DMS79 (cell line): ENCODE results near the gene RASSF8.

Experiments used
- DNase-seq: peaks from one replicate; lab custom pipeline; 2025; lab: John Stamatoyannopoulos, UW

Gene RASSF8

DNA sequence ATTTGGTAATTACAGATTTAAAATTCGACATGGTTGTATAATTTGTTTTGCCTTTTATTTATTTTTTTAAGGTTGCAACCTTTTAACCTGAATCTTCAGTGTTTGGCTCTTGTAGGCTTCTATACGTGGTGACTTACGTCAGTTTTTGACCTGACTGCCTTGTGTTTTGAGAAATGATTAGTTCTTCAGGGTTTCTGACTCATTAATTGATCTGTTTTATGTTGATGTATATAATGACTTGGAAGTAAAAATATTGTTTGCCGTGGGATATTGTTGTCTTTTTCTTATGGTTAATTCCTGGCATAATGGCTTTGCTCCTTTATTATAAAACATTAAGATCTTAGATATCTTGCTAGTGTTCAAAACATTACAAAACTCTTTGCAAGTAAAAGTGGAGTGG lies 2.5 kb downstream of the RASSF8 start:
- no peak for DNase-seq

GRCh38 chr12:25962932-25963525 lies 4.5 kb downstream of the RASSF8 start:
- no peak for DNase-seq

DNA sequence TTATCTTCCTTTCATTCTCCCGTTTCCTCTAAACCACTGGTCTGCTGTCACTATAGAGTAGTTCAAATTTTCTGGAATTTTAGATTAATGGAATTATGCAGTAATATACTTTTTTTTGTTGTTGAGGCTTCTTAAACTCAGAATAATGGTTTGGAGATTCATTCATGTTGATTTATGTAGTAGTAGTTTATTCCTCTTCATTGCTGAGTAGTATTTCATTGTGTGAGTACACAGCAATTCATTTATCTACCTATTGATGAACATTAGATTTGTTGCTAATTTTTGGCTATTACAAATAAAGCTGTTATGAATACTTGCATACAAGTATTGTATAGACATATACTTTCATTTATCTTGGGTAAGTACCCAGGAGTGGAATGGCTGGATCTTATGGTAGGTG lies 7.2 kb downstream of the RASSF8 start:
- DNase-seq, result no peak

DNA sequence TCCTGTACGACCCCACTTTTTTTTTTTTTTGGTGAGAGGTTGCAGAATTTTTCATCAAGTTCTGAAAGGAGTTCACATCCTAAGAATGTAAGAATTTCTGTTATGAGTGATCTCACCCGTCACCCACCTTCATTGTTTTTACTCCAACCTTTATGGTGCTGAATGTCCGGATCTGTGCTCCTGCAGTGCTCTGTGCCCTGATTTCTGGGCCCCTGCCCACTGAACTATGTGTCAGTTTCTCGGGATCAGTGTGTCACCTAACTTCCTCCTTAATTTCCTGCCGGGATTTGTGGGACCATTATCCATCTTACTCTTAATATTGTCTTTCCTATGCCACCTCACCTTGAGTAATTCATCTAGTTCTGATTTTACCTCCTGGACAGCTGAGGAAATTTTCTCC lies 11.6 kb downstream of the RASSF8 start:
- DNase-seq, result no peak

GRCh38 chr12:25970916-25971653 lies 12.6 kb downstream of the RASSF8 start:
- no peak for DNase-seq

- no peak for DNase-seq
Measured at GRCh38 chr12:25971654-25972041, 13.2 kb downstream of the RASSF8 start.

DNA sequence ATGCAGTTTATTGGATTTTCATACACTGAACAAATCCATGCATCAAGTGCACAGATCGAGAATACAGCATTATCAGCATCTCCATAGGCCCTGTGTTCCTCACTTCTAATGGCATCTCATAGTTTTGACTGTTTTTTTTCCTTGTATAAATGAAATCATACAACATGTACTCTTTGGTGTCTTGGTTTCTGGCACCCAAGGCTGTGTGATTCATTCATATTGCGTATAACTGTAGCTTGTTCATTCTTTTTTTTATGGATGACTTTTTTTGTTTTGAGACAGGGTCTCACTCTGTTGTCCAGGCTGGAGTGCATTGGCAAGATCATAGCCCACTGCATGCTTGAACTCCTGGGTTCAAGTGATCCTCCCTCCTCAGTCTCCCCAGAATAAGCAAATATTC lies 14.3 kb downstream of the RASSF8 start:
- no peak for DNase-seq

DNA sequence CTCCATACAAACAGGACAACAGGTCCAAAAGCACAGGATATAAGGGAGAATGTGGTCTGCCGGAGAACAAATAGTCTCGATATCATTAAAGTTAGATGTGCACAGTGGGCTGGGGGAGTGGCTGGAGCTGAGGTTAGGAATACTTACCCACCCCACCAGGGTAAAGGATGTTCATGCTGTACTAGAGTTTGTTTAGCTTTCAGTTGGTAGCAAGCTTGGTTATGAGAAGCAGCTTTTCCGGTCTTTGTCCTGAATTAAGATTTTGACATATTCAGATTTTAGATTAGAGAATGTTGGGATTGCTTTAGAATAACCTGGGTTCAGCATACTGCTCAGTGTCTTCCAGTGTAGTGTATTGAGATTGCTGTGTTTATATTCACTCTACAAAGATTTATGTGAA lies 16.7 kb downstream of the RASSF8 start:
- DNase-seq, result no peak

DNA sequence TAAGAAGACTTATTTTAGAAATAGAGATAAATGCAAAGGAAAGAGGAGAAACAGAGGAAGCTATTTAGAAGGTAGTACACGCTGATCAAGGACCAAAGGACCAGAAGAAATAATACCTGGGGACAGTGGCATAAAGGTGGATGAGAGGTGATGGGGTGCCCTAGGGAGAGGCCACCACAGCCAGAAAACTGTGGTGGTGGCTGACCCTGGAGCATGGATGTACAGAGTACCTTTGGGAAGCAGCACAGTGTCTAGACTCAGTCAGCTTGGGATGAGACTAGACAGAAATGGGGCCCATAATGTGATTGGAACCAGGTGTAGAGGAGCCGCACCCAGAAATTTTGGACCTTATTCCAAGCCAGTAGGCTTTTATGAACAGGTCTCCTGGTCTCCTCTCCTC lies 17.2 kb downstream of the RASSF8 start:
- no peak for DNase-seq

DNA sequence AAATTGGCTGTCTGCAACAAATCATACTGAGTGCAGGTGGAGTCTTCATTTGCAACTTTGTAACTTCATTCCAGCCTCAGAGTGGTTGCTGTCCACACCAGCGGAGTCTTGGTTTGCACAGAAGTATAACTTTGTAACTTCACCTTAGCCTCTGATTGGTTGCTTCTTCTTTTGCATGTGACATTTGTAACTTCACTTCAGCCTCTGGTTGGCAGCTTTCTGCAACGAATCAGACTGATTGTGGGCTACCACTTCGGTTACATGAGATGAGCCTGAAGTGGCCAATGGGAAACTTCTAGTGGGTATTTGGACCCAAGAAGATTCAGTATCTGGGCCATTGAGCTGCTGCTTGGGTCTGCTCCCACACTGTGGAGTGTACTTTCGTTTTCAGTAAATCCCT lies 17.8 kb downstream of the RASSF8 start:
- DNase-seq, result no peak

GRCh38 chr12:25977047-25977446 lies 18.6 kb downstream of the RASSF8 start:
- DNase-seq, result no peak

DNA sequence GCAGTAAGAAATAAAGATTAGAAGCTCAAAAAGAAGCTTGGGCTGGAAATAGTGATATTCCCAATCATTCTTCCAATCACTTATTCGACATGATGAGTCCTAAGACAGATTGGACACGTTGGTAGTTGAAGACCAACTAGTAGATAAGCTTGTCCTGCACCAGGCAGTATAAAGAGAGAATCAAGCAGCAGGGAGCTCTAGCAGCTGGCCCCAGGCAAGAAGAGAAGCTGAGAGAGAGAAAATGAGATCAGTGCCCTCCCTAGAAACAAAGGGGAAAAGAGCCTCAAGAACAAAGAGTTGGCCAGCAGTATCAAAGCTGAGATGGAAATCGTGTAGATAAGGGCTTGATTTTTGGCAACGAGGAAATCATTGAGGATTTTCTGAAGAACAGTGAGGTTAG lies 20.6 kb downstream of the RASSF8 start:
- no peak for DNase-seq

GRCh38 chr12:25979563-25979962 lies 21.1 kb downstream of the RASSF8 start:
- no peak for DNase-seq

GRCh38 chr12:25980035-25980434 lies 21.6 kb downstream of the RASSF8 start:
- DNase-seq, result no peak

DNA sequence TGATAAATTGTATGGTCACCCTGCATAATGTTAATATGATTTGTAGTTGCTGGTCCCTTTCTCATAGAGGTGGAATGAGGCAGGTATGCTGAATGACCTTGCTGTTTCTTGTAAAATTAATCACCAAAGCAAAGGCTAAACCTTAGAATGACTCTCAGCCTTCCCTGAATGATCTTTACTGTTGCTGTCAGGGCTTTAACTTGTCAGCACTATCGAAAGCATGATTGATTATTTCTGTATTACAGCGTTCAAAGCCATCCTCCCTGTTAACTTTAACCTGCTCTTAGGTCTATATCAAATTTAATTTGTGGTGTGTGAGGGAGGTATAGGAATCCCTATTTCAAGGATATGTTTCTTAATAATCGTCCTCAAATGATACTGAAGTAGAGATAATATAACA lies 23.1 kb downstream of the RASSF8 start:
- no peak for DNase-seq

GRCh38 chr12:25982416-25982815 lies 23.9 kb downstream of the RASSF8 start:
- DNase-seq, result no peak

DNA sequence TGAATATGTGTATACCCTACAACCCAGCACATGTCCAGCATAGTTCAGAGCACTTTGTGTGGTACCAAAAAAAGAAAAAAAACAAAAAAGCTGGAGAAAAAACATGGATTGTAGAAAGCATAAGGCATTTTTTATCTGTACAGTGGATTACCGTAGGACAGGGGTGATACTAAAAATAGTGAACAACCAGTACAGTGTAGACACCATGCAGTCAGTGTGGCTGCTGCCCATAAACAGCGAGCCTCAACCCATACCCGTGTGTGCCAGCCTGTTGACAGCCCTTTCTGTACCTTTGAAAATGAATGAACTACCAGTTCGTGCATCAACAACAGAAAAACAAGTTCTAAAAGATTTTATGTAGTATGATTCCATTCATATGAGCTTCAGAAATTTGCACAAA lies 25.1 kb downstream of the RASSF8 start:
- DNase-seq, result no peak

DNA sequence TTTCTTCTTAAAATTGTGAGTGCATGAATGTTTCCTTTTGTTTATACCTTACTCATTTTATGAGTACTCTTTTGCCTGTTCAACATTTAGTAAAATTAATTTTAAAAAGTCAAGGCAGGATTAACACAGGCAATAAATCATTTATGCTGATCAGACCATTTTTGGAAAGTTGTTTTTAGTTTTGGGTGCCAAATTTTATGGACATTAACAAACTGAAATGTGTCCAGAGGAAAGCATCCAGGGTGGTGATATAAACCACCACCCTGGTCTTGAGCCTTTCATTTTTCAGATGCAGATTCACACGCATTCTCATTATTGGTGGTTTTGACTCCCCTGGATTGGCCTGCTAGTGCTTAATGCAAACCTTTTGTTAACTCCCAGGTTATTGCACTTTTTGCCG lies 26.3 kb downstream of the RASSF8 start:
- DNase-seq, result no peak

DNA sequence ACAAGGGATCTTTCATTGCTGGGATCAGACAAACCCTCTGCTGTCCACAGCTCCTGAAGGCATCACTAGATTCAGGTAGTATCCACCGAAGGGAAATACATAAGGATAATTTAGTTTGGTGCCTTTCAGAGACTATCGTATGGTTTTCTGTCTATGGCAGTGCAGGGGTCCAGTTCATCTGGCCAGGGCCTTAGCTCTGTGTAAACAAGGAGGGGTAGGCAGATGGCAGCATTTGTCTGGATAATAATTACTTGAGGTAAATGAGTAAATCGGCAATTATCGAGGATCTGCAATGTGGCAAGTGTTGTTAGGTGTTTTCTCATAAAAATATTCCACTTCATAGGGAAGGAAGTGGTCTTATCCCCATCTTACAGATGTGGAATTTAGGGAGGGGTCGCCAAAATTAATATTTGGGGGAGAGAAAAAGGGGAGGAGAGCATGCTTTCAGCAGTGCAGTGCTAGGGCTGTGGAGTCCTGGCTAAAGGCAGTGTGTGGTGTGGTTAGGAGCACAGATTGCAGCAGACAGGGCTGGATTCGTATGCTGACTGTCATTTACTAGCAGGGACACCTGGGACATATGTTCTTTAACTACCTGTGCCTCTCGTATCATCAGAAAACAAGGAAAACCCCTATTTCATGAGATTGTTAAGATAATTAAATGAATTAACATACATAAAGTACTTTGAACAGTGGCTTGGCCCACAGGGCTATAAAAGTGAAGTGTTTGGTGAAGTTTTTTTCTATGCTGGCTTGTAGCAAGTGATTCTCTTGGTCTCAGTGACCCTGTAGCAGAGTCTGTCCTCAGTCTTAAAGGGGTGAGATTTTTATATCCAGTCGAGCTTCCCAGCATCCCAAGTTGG lies 27.1 kb downstream of the RASSF8 start:
- no peak for DNase-seq

DNA sequence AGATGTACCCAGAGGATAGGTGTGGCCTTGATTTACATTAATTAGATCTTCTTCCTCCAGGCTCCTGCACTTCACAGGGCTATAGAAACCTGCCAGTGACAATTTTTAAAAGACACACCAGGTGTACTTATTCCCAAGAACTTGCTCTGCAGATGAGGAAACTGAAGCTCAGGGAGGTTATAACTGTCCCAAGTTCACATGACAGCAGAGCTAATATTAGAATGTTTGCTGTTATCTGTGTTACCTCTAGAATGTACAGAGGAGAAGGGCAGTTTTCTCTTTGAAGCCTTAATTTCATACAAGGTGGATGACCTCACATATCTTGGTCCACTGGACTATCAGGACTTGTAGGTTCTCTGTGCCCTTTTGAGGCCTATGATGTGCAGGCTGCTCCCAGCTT lies 27.7 kb downstream of the RASSF8 start:
- DNase-seq, result no peak

DNA sequence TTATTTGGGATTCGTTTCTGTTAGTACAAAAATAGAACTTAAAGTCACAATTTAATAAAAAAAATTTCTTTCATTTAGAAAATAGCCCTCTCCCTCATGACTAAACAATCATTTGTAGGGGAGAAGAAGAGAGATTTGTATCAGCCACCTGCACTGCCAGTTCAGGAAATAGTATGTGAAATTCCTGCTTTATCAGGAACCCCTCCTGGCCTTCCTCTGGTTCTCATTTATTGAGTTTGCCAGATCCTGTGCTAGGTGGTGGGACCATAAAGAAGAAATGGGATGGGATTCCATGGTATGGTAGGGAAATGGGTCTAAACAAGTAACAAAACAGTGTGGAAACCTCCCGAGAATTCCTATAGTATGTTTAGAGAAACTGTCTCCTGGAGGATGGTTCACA lies 30.0 kb downstream of the RASSF8 start:
- no peak for DNase-seq

DNA sequence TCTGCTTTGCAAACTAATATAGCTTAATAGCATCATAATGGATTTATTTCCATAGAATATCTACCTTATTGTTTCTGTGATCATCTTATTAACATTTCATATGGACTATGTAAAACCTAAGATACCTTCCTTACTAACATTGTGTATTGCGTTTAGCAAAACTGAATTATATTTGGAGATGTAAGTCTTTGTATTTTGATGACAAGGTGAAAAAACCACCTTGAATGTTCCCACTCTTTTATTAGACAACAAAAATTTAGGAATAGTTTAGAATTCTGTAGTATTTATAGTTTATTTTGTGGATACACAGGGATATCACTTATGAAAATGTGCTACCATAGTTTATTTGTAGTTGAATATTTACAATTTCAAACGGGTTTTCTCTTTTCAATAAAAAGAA lies 32.0 kb downstream of the RASSF8 start:
- no peak for DNase-seq
